Left kidney (tissue), 2 donors: ENCODE data around the gene TBC1D5. TPM values are rescaled to one million over a fixed set of nuclear protein-coding genes. Genes with fewer than 3 reads are reported as not detected.

Experiments used
- DNase-seq: peaks from one replicate; pipeline ENCODE4 v3.0.0-alpha.2; 2013
- polyA plus RNA-seq: library from polyadenylated mRNA; unstranded; fragments of 120-200 nt; gene quantifications from one replicate; pipeline ENCODE4 v1.2.1, GENCODE V29; 2013; ENCODE audit not compliant: insufficient read length

The TBC1D5 gene
- polyA plus RNA-seq, 1 donor, result 52.2 TPM

- no peak for DNase-seq
Measured at GRCh38 chr3:17589888-17590287, 152.5 kb downstream of the TBC1D5 start.

DNA sequence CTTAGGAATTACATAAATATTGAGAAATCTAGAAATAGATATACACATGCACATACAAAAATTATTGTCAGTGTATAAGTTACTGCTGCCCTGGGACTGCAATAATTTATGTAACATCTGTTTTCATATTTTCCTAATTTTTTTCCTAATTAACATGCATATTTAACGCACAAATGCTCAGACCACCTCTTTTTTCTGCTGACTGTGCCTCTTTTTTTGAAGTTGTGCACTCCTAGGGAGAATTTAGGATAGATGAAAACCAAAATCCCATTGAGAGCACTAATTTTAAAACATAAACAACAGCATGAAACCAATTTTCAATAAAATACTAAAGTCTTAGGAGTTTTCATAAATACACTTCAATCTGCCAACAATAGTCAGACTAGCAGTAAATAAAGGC lies 154.0 kb downstream of the TBC1D5 start:
- no peak for DNase-seq

DNA sequence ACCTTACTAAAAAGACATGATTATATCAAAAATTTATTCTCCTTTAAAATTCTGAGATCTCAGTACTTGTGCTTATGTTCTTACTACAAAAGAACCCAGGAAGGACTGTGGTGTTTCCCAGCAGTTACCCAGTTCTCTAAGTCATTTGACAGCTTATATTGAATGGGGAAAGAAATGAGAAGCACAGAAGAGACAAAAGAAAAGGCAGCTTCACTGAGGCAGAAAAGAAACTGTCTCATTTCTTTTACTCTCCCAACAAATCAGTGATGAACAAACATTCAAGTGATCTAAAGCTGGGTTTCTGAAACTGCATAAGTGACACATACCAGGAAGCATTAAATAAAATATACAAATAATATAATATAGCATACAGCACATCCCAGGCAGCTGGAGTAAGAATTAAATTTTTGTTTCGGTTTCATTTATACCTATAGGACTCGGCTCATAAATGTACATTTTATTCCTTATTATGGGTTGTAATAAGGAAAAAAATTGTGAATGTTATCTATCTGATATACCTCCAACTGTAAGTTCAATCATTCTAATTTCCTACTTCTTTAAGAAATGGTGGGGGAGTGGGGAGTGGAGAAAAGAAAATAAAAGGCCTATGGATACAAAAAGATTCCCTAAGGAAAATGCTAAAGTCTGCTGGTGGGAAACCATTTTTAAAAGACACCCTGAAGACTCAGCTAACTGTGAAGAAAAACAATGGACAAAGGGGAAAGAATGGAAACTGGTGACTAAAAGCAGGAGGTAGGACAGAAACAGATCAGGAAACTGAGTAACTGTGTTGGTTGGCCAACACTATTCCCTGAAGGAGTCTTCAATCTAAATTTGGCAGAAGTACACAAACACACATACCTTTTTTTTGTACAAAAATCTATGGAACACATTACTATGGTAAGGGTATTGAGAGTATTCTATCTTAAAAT lies 156.8 kb downstream of the TBC1D5 start:
- DNase-seq, result no peak

DNA sequence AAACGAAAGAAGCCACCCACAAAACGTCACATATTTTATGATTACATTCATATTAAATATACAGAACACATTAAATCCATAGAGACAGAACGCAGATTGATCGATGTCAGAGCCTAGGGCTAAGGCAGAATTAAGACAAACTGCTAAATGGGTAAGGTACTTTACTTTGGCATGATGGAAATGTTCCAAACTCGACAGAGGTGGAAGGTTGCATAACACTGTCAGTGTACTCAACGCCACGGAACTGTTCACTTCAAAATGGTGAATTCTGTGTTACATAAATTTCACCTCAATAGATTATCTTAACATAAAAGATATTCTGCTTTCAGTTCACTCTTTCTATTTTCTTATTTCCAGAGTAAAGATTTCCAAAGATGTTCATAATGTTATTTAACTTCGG lies 158.4 kb downstream of the TBC1D5 start:
- DNase-seq, result no peak

- no peak for DNase-seq
Measured at GRCh38 chr3:17583530-17583929, 158.9 kb downstream of the TBC1D5 start.

- no peak for DNase-seq
Measured at GRCh38 chr3:17581421-17582080, 160.9 kb downstream of the TBC1D5 start.

GRCh38 chr3:17580901-17581300 lies 161.5 kb downstream of the TBC1D5 start:
- DNase-seq, result no peak

- no peak for DNase-seq
Measured at GRCh38 chr3:17579289-17580031, 163.0 kb downstream of the TBC1D5 start.

- DNase-seq, result no peak
Measured at GRCh38 chr3:17577796-17578520, 164.5 kb downstream of the TBC1D5 start.

- no peak for DNase-seq
Measured at GRCh38 chr3:17573396-17573795, 169.0 kb downstream of the TBC1D5 start.

- DNase-seq, result no peak
Measured at GRCh38 chr3:17571686-17572085, 170.7 kb downstream of the TBC1D5 start.

- DNase-seq, result no peak
Measured at GRCh38 chr3:17562845-17563244, 179.6 kb downstream of the TBC1D5 start.

GRCh38 chr3:17558565-17558964 lies 183.9 kb downstream of the TBC1D5 start:
- no peak for DNase-seq

GRCh38 chr3:17557749-17558463 lies 184.5 kb downstream of the TBC1D5 start:
- DNase-seq, result no peak

DNA sequence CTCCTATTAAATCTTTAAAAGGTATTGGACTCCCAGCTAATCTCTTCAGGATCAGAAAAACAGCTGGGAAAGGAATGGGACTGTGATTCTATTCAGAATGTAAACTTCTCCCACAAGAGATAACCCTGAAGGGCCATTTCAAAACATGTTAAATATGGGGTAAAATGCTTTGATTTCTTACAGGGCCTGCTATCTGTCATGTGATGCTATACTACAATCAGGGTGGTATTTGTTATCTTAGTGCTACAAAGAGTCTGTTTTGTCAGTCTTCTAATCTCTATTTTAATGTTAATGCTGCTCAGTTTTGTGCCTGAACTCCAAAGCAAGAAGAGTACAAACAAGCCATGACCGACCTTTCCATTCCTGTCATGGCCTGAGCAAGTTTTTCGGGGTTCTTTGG lies 186.9 kb downstream of the TBC1D5 start:
- DNase-seq, result no peak

- no peak for DNase-seq
Measured at GRCh38 chr3:17554078-17554477, 188.4 kb downstream of the TBC1D5 start.

DNA sequence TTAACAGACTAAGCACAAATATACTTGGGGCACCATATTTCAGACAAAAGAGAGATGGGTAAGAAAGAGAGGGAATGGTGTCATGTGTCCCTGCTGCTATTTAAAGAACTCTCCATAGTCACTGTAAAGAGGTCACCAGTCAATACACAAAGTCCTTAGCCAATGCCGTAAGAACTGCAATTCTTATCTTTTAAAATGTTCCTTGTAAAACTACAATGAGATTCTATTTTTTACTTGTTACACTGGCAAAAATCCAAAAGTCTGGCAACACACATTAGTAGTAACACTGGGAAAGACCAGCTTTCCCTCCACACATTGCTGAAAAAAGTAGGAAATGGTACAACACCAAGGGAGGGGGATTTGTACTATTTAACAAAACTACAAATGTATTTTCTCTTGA lies 189.4 kb downstream of the TBC1D5 start:
- no peak for DNase-seq

DNA sequence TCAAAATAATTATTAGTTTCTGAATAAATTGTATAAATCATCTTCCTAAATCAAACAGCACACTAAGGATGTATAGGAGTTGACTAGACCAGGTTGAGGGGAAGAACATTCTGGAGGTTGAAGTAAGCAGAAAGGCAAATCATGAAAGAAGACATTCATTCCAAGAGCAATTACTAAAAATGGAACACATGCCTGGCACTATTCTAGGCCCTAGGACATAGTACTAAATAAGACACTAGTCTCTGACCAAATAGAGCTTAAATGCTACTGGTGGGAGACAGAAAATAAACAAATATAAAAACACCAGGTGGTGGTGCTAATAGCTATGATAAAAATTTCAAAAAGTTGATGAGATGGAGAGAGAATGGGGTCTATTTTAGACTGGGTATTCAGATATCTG lies 190.1 kb downstream of the TBC1D5 start:
- DNase-seq, result no peak

DNA sequence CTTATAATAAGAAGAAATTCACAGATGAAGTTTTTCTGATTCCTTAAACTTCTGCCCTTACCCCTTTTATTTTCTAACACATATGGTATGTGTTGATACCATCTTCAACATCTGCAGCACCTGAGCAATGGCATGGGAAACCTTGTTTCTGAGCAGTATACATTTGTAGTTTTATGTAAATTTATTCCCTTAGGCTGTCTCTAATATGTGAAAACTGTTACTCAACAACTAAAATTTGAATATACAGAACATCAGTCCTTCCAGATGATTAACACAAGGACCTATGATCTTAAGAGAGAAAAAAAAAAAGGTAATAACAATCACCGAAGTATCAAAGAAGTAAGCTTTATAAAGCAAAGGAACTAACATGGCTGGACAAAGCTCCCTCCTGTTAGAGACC lies 190.5 kb downstream of the TBC1D5 start:
- DNase-seq, result no peak

- DNase-seq, result no peak
Measured at GRCh38 chr3:17551333-17551732, 191.1 kb downstream of the TBC1D5 start.

DNA sequence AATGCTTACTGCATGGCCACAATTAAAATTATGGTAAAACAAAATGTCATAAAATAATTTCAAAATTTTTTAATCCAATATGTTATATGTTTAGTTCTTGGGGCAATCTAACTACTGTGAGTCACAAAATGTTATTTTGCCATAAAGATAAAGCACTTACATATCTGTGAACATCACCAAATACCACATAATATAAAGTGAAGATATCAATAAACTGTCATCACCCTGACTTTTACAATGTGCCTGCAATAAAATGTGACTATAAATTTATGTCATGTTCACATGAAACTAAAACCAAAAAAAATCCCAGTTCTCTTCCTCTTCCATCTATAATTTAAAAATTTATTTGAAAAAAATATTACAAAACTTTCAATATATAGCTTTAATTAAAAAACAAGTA lies 191.8 kb downstream of the TBC1D5 start:
- DNase-seq, result no peak
